HCT116 (cell line): ENCODE results near the gene IRF4. TPM values are rescaled to one million over a fixed set of nuclear protein-coding genes. Genes with fewer than 3 reads are reported as not detected.

Source experiments
- ATAC-seq: fragments of 200-7000 bp; cut with Tn5 transposase; 2 replicates; pipeline ENCODE4 v1.9.1; 2020; ENCODE audit warnings: mild to moderate bottlenecking, moderate library complexity
- BruUV-seq: library from RNA; stranded (reverse); fragments of 400-500 nt; replicated peaks from 2 replicates; lab custom pipeline; 2021; lab: Mats Ljungman, UMichigan
- CTCF ChIA-PET: fragments of 300-600 bp; sonication (Branson Sonifier 250); formaldehyde crosslinking; loops from one replicate; lab custom pipeline; 2021; ENCODE audit warnings: antibody characterized with exemption; lab: Charles Lee
- POLR2A ChIA-PET: fragments of 300-600, 350-600 bp; sonication (Branson Sonifier 250); formaldehyde crosslinking; loops from one replicate; lab custom pipeline; 2021; ENCODE audit warnings: antibody characterized with exemption; lab: Charles Lee
- RAD21 ChIA-PET, 2 experiments: fragments of 300-600 bp; sonication (Branson Sonifier 250); formaldehyde crosslinking; loops; one replicate each; lab custom pipeline; 2023; ENCODE audit warnings: low total read pairs in 2 of 2; ENCODE audit not compliant: uncharacterized antibody in 2 of 2, unreplicated experiment in 2 of 2, low non-redundant PET in 1 of 2; lab: Charles Lee
- DNase-seq: peaks from one replicate; pipeline ENCODE4 v3.0.0-alpha.2; 2010; ENCODE audit warnings: low read depth, low spot score
- H2AFZ ChIP-seq: fragments of 200-600 bp; shearing (Covaris generic), sonication (generic); 2 replicates; pipeline ENCODE4 v1.6.1; 2017; ENCODE audit warnings: low read depth, mixed run types, mixed read lengths, antibody characterized with exemption, low read length; ENCODE audit not compliant: poor library complexity, severe bottlenecking
- H3K27ac ChIP-seq: 2 replicates; pipeline ENCODE4 v1.5.1; 2012; ENCODE audit warnings: low read depth, low read length
- H3K27me3 ChIP-seq: fragments of 200-600 bp; sonication (generic); 2 replicates; pipeline ENCODE4 v1.6.1; 2016; ENCODE audit warnings: mixed run types, low read length, mixed read lengths; ENCODE audit not compliant: insufficient read depth
- H3K36me3 ChIP-seq, 2 experiments: fragments of 200-500 bp in 1 of 2; fragments of 200-600 bp in 1 of 2; sonication (Bioruptor generic) in 1 of 2; sonication (generic) in 1 of 2; 2 replicates each; pipeline versions ENCODE4 v1.5.1 to v1.6.1; 2014 to 2016; ENCODE audit warnings: low read length in 2 of 2, inconsistent platforms in 1 of 2, mixed read lengths in 1 of 2, mixed run types in 1 of 2; ENCODE audit not compliant: insufficient read depth in 2 of 2, control insufficient read depth in 1 of 2
- H3K4me1 ChIP-seq, 2 experiments: fragments of 200-600 bp in 1 of 2; sonication (generic) in 1 of 2; 2 replicates each; pipeline versions ENCODE4 v1.5.1 to v1.6.1; 2012 to 2017; ENCODE audit warnings: low read length in 2 of 2, inconsistent platforms in 1 of 2, mild to moderate bottlenecking in 1 of 2, mixed read lengths in 1 of 2, mixed run types in 1 of 2, moderate library complexity in 1 of 2; ENCODE audit not compliant: insufficient read depth in 2 of 2, control insufficient read depth in 1 of 2
- H3K4me2 ChIP-seq: fragments of 200-600 bp; sonication (generic); 2 replicates; pipeline ENCODE4 v1.6.1; 2017; ENCODE audit warnings: mixed run types, low read length, mixed read lengths
- H3K4me3 ChIP-seq, 2 experiments: fragments of 200-600 bp in 1 of 2; sonication (generic) in 1 of 2; replicated peaks in 1 of 2; 2 replicates each; pipeline ENCODE4 v1.5.1; 2011 to 2016; ENCODE audit warnings: low read length in 2 of 2, control low read depth in 1 of 2, low read depth in 1 of 2, mild to moderate bottlenecking in 1 of 2, mixed read lengths in 1 of 2, mixed run types in 1 of 2
- H3K79me2 ChIP-seq: fragments of 200-600 bp; sonication (generic); 2 replicates; pipeline ENCODE4 v1.6.1; 2017; ENCODE audit warnings: mild to moderate bottlenecking, mixed run types, low read length, moderate library complexity, mixed read lengths; ENCODE audit not compliant: insufficient read depth
- H3K9ac ChIP-seq: fragments of 200-600 bp; sonication (generic); 2 replicates; pipeline ENCODE4 v1.6.1; 2016; ENCODE audit warnings: low read length, mixed read lengths
- H3K9me2 ChIP-seq: fragments of 200-600 bp; sonication (generic), shearing (Covaris generic); 2 replicates; pipeline ENCODE4 v1.6.1; 2017; ENCODE audit warnings: mixed run types, mild to moderate bottlenecking, moderate library complexity; ENCODE audit not compliant: insufficient read depth
- H3K9me3 ChIP-seq, 2 experiments: fragments of 200-500 bp in 1 of 2; fragments of 200-600 bp in 1 of 2; sonication (Bioruptor generic) in 1 of 2; sonication (generic) in 1 of 2; 2 replicates each; pipeline ENCODE4 v1.6.1; 2014 to 2017; ENCODE audit warnings: low read length in 2 of 2, mixed read lengths in 2 of 2, inconsistent platforms in 1 of 2, low read depth in 1 of 2, mild to moderate bottlenecking in 1 of 2, mixed run types in 1 of 2, moderate library complexity in 1 of 2; ENCODE audit not compliant: control insufficient read depth in 1 of 2, insufficient read depth in 1 of 2
- H4K20me1 ChIP-seq: fragments of 200-600 bp; sonication (generic), shearing (Covaris generic); 2 replicates; pipeline ENCODE4 v1.6.1; 2017; ENCODE audit warnings: mixed run types, mild to moderate bottlenecking, moderate library complexity; ENCODE audit not compliant: insufficient read depth
- CBX3 ChIP-seq: IDR thresholded peaks from 2 replicates; pipeline ENCODE4 v1.6.1; 2012; ENCODE audit warnings: low read depth
- CEBPB ChIP-seq: IDR thresholded peaks from 2 replicates; pipeline ENCODE4 v1.6.1; 2012; ENCODE audit warnings: low read depth
- EGR1 ChIP-seq: IDR thresholded peaks from 2 replicates; pipeline ENCODE4 v1.6.1; 2012; ENCODE audit warnings: low read depth
- EZH2 ChIP-seq: fragments of 200-600 bp; sonication (generic); IDR thresholded peaks from 2 replicates; pipeline ENCODE4 v1.6.1; 2017; ENCODE audit warnings: antibody characterized with exemption, mixed run types
- EZH2phosphoT487 ChIP-seq: fragments of 200-600 bp; IDR thresholded peaks from 2 replicates; pipeline ENCODE4 v1.6.1; 2018; ENCODE audit warnings: antibody characterized with exemption, borderline replicate concordance
- FOSL1 ChIP-seq: IDR thresholded peaks from 2 replicates; pipeline ENCODE4 v1.6.1; 2012; ENCODE audit warnings: low read depth
- JUND ChIP-seq: IDR thresholded peaks from 2 replicates; pipeline ENCODE4 v1.6.1; 2012
- RAD21 ChIP-seq: IDR thresholded peaks from 2 replicates; pipeline ENCODE4 v1.6.1; 2012; ENCODE audit warnings: low read depth, mild to moderate bottlenecking
- SIN3A ChIP-seq: IDR thresholded peaks from 2 replicates; pipeline ENCODE4 v1.6.1; 2012; ENCODE audit warnings: low read depth
- SP1 ChIP-seq: IDR thresholded peaks from 2 replicates; pipeline ENCODE4 v1.6.1; 2012; ENCODE audit warnings: low read depth
- SRF ChIP-seq: IDR thresholded peaks from 2 replicates; pipeline ENCODE4 v1.6.1; 2012; ENCODE audit warnings: low read depth
- TCF7L2 ChIP-seq: IDR thresholded peaks from 2 replicates; pipeline ENCODE4 v1.7.0; 2011; ENCODE audit warnings: borderline replicate concordance, inconsistent platforms; ENCODE audit not compliant: insufficient read depth, insufficient read length; ENCODE audit errors: extremely low read depth
- ZNF274 ChIP-seq: fragments of 200-500 bp; sonication (Bioruptor generic); IDR thresholded peaks from 2 replicates; pipeline ENCODE4 v1.6.1; 2014; ENCODE audit warnings: mild to moderate bottlenecking, low read depth, low read length, inconsistent platforms
- intact Hi-C: fragments of 100-400 bp; cut with micrococcal nuclease; formaldehyde crosslinking; loops from 2 replicates; pipeline ENCODE4 v1.10.0; 2022
- total RNA-seq: library from RNA; stranded (reverse); gene quantifications from one replicate; pipeline ENCODE4 v1.2.1, GENCODE V29; 2021; ENCODE audit not compliant: unreplicated experiment
- TF ChIP-seq, protein P1 (sequence below), 3 experiments: fragments of 200-600 bp in 1 of 3; sonication (generic) in 1 of 3; IDR thresholded peaks in 2 of 3; conservative IDR thresholded peaks in 1 of 3; 2 replicates each; pipeline ENCODE4 v1.5.1; 2012 to 2017; ENCODE audit warnings: low read depth in 2 of 3, low read length in 2 of 3, antibody characterized with exemption in 1 of 3, borderline replicate concordance in 1 of 3, control low read depth in 1 of 3, mild to moderate bottlenecking in 1 of 3, mixed read lengths in 1 of 3, mixed run types in 1 of 3, moderate library complexity in 1 of 3; ENCODE audit not compliant: insufficient read depth in 1 of 3
- TF ChIP-seq, protein P2 (sequence below): IDR thresholded peaks from 2 replicates; pipeline ENCODE4 v1.6.1; 2012; ENCODE audit warnings: low read depth

IRF4 gene
- total RNA-seq, 1 experiment from 2014 or later, result 1.2 TPM

- TF ChIP-seq SRF, result no peak
- no peak for TF ChIP-seq SP1
- no peak for TF ChIP-seq EGR1
- no peak for TF ChIP-seq CBX3
- TF ChIP-seq EZH2phosphoT487, result no peak
- TF ChIP-seq, protein P1, sequence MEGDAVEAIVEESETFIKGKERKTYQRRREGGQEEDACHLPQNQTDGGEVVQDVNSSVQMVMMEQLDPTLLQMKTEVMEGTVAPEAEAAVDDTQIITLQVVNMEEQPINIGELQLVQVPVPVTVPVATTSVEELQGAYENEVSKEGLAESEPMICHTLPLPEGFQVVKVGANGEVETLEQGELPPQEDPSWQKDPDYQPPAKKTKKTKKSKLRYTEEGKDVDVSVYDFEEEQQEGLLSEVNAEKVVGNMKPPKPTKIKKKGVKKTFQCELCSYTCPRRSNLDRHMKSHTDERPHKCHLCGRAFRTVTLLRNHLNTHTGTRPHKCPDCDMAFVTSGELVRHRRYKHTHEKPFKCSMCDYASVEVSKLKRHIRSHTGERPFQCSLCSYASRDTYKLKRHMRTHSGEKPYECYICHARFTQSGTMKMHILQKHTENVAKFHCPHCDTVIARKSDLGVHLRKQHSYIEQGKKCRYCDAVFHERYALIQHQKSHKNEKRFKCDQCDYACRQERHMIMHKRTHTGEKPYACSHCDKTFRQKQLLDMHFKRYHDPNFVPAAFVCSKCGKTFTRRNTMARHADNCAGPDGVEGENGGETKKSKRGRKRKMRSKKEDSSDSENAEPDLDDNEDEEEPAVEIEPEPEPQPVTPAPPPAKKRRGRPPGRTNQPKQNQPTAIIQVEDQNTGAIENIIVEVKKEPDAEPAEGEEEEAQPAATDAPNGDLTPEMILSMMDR (IDR thresholded peaks at IDR 0.05 in 2 of 3, conservative IDR thresholded peaks at IDR 0.05 in 1 of 3; ENCODE audit: borderline replicate concordance in 1 of 3, insufficient read depth in 1 of 3, low read depth in 2 of 3, low read length in 2 of 3), result no peak
- TF ChIP-seq EZH2, result no peak
- no peak for TF ChIP-seq CEBPB
- no peak for TF ChIP-seq SIN3A
- TF ChIP-seq JUND, result no peak
- TF ChIP-seq ZNF274, result no peak
- TF ChIP-seq FOSL1, result no peak
- TF ChIP-seq, protein P2, sequence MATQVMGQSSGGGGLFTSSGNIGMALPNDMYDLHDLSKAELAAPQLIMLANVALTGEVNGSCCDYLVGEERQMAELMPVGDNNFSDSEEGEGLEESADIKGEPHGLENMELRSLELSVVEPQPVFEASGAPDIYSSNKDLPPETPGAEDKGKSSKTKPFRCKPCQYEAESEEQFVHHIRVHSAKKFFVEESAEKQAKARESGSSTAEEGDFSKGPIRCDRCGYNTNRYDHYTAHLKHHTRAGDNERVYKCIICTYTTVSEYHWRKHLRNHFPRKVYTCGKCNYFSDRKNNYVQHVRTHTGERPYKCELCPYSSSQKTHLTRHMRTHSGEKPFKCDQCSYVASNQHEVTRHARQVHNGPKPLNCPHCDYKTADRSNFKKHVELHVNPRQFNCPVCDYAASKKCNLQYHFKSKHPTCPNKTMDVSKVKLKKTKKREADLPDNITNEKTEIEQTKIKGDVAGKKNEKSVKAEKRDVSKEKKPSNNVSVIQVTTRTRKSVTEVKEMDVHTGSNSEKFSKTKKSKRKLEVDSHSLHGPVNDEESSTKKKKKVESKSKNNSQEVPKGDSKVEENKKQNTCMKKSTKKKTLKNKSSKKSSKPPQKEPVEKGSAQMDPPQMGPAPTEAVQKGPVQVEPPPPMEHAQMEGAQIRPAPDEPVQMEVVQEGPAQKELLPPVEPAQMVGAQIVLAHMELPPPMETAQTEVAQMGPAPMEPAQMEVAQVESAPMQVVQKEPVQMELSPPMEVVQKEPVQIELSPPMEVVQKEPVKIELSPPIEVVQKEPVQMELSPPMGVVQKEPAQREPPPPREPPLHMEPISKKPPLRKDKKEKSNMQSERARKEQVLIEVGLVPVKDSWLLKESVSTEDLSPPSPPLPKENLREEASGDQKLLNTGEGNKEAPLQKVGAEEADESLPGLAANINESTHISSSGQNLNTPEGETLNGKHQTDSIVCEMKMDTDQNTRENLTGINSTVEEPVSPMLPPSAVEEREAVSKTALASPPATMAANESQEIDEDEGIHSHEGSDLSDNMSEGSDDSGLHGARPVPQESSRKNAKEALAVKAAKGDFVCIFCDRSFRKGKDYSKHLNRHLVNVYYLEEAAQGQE, result no peak
- TF ChIP-seq TCF7L2, result no peak
- no peak for TF ChIP-seq RAD21
- Histone ChIP-seq H3K4me2 (no peak overlapping the region), H3K27ac (no peak overlapping the region), H3K4me3 (no peak overlapping the region), H3K36me3 (no peaks in the 10 kb centered on the region), H4K20me1 (no peaks in the 10 kb centered on the region), H3K79me2 (no peaks in the 10 kb centered on the region), H3K4me1 (no peaks in the 10 kb centered on the region), H3K9me2 (no peaks in the 10 kb centered on the region), H3K9me3 (peaks cover 8 to 26% of the 10 kb centered on the region in 2 experiments; a peak in 3 of 4 replicates), H3K9ac (no peak overlapping the region), H3K27me3 (no peaks in the 10 kb centered on the region), H2AFZ (no peak overlapping the region)
- ChIA-PET RAD21 (no interaction called here), CTCF (no interaction called here), POLR2A (no interaction called here)
- DNase-seq (no peak), ATAC-seq (no peak)
- BruUV-seq, result no TSS peak
- intact Hi-C loops, result no loop called here
Measured at GRCh38 chr6:363291-363690, 28.3 kb upstream of the IRF4 start.
